Measurements from ENCODE around the gene TRIO.

DNA sequence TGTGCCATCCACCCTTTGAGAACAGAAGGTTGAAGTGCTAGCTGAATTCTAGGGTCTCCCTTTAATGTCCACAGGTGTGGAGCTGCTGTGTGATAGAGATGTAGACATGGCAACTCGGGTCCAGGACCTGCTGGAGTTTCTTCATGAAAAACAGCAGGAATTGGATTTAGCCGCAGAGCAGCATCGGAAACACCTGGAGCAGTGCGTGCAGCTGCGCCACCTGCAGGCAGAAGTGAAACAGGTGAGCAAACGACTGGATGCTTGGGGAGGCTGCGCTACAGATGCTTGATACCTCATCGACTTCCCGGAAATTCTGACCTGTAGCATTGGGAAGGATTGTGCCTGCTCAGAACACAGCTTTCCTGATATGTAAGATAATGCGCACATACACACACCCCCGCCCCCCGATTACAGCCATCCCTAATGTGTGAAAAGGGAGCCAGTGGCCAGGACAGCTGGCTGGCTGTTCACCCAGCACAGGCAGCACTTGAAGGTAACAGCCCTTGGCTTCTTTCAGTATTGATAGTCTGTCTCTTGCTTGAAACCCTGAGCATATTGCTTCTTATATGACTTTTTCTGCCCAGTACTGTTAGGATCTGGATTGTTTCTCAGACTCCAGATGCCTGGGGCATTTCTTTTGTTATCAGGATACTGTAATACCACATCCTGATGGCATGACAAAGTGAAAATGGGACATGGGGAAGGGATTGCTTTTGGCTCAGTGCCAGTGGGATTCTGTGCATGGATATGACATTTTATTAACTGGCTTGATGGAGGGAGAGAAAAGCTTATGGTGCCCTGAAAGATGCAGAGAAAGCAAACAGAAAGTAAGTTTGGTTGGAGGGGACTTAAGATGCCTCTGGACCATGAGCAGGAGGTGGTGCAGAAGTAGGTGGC, 221.7 kb downstream of the TRIO start:
- TF ChIP-seq SP1 (IDR thresholded peaks at IDR 0.05; ENCODE audit: low read depth) (no peak), EZH2phosphoT487 (IDR thresholded peaks at IDR 0.05; ENCODE audit: borderline replicate concordance) (no peak), CEBPB (IDR thresholded peaks at IDR 0.05; ENCODE audit: low read depth) (no peak), RAD21 (IDR thresholded peaks at IDR 0.05; ENCODE audit: low read depth) (peak; percentile 60)
- TF ChIP-seq, protein P1, sequence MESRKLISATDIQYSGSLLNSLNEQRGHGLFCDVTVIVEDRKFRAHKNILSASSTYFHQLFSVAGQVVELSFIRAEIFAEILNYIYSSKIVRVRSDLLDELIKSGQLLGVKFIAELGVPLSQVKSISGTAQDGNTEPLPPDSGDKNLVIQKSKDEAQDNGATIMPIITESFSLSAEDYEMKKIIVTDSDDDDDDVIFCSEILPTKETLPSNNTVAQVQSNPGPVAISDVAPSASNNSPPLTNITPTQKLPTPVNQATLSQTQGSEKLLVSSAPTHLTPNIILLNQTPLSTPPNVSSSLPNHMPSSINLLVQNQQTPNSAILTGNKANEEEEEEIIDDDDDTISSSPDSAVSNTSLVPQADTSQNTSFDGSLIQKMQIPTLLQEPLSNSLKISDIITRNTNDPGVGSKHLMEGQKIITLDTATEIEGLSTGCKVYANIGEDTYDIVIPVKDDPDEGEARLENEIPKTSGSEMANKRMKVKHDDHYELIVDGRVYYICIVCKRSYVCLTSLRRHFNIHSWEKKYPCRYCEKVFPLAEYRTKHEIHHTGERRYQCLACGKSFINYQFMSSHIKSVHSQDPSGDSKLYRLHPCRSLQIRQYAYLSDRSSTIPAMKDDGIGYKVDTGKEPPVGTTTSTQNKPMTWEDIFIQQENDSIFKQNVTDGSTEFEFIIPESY (IDR thresholded peaks at IDR 0.05; ENCODE audit: extremely low read depth, insufficient replicate concordance, low read length), result no peak
- TF ChIP-seq, protein P2, sequence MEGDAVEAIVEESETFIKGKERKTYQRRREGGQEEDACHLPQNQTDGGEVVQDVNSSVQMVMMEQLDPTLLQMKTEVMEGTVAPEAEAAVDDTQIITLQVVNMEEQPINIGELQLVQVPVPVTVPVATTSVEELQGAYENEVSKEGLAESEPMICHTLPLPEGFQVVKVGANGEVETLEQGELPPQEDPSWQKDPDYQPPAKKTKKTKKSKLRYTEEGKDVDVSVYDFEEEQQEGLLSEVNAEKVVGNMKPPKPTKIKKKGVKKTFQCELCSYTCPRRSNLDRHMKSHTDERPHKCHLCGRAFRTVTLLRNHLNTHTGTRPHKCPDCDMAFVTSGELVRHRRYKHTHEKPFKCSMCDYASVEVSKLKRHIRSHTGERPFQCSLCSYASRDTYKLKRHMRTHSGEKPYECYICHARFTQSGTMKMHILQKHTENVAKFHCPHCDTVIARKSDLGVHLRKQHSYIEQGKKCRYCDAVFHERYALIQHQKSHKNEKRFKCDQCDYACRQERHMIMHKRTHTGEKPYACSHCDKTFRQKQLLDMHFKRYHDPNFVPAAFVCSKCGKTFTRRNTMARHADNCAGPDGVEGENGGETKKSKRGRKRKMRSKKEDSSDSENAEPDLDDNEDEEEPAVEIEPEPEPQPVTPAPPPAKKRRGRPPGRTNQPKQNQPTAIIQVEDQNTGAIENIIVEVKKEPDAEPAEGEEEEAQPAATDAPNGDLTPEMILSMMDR (IDR thresholded peaks at IDR 0.05 in 2 of 3, conservative IDR thresholded peaks at IDR 0.05 in 1 of 3; ENCODE audit: borderline replicate concordance in 1 of 3, insufficient read depth in 1 of 3, low read depth in 2 of 3, low read length in 2 of 3), result peak; percentile 54 to 90 (median 87); a peak in 5 of 6 replicates

Data from HCT116 (cell line).